ENCODE measurements around the gene SPAG16.
"Not testable (repeated sequence)": the region's sequence is repeated elsewhere in the genome, so short reads cannot be mapped to it uniquely, and the experiment has no call there.

Gene SPAG16

GRCh38 chr2:214057986-214058385 lies 773.7 kb downstream of the SPAG16 start:
- DNase-seq (ENCODE audit: extremely low read depth in 1 of 2, low read depth in 1 of 2) = no peak

DNA sequence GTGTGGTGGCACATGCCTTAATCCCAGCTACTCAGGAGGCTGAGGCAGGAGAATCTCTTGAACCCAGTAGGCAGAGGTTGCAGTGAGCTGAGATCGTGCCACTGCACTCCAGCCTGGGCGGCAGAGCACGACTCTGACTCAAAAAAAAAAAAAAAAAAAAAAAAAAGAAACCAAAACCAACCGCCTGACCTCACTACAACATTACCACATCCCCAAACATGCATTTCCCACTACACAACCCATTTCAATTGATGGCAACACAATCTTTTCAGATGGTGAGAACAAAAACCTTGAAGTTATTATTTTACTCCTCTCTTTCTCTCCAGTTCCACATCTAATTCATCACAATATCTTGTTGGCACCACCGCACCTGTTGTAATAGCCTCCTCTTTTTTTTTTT lies 778.0 kb downstream of the SPAG16 start:
- DNase-seq (ENCODE audit: extremely low read depth in 1 of 2, low read depth in 1 of 2) = not testable (repeated sequence)

GRCh38 chr2:214064471-214064870 lies 780.2 kb downstream of the SPAG16 start:
- no peak for DNase-seq (ENCODE audit: extremely low read depth in 1 of 2, low read depth in 1 of 2)

DNA sequence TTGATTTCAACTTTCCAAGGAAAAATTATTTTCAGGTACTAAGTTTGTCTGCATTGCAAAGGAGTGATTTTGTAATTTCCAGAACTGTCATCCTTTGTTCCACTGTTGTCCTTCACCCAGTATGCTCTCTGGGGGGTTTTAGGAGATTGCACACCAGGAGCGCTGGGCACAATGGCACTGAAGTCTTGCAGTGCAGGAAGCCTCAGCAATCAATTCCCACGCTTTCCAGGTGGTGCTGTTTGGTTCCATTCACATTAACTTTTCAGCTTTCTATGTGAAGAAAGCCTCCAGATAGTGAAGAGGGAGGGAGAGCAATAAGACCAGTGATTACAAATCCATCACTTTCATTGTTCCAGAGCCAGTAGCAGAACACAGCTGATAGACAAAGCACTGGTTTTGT lies 782.6 kb downstream of the SPAG16 start:
- DNase-seq (ENCODE audit: extremely low read depth in 1 of 2, low read depth in 1 of 2) = no peak

- DNase-seq (ENCODE audit: extremely low read depth in 1 of 2, low read depth in 1 of 2) = no peak
These were observed 785.0 kb downstream of the SPAG16 start for GRCh38 chr2:214069254-214069653.

- DNase-seq (ENCODE audit: extremely low read depth in 1 of 2, low read depth in 1 of 2) = no peak
These were observed 791.2 kb downstream of the SPAG16 start for GRCh38 chr2:214075456-214075855.

GRCh38 chr2:214076527-214076926 lies 792.3 kb downstream of the SPAG16 start:
- no peak for DNase-seq (ENCODE audit: extremely low read depth in 1 of 2, low read depth in 1 of 2)

DNA sequence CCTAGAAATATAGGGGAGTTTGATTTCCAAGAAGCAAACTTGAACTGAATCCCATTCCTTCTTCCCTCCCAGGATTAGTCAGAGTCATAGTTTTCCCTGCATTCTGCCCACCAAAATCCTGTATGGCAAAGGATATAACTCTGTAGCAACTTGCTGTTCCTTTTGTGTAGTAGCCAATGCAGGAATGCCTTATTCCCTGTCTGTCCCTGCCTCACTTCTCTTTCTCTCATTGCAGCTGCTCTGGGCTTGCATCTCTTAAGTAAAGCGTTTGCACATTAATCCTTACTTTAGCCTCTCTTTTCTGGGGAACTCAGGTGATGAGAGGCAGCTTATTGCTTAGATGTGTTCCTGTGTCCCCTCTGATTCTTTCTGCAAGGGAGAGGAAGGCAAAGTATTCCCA lies 793.5 kb downstream of the SPAG16 start:
- DNase-seq (ENCODE audit: extremely low read depth in 1 of 2, low read depth in 1 of 2) = no peak

- DNase-seq (ENCODE audit: extremely low read depth in 1 of 2, low read depth in 1 of 2) = no peak
These were observed 794.8 kb downstream of the SPAG16 start for GRCh38 chr2:214079032-214079431.

DNA sequence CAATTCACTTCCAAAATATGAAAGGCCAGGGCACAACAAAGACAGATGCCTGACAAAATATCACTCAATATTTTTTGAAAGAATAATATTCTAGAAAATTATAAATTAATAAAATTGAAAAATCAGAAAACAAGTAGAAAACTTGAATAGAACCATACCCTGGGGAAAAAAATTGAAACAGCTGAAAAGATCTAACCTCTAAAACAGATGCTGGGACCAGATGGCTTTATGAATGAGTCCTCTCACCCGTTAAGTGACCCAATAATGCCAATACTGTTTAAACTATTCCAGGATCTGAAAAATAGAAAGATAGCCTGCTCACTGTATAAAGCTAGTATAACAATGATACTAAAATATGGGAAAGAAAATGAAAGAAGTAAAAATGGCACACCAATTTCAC lies 804.3 kb downstream of the SPAG16 start:
- DNase-seq (ENCODE audit: extremely low read depth in 1 of 2, low read depth in 1 of 2) = no peak

DNA sequence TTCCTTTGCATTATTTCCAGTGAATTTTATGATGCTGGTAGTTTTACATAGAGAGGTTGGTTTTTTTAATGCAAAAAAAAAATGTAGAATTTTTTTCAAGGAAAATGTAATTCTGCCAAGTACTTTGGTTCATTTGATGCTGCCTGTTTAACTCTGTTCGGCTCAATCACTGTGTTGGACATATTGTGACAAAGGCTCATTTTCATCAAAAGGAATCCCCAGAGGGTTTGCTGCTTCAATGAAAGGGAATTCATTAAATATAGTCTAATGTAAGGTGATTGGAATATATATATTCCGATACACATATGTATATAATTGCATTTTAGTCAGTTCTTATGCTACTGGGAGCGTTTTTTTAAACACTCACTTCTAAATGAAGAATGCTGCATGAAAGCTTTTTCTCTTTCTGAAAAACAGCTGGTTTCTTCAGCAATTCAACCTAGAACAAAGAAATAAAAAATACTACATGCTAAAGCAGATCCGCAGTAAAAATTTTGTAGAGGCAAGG lies 812.0 kb downstream of the SPAG16 start:
- DNase-seq (ENCODE audit: extremely low read depth in 1 of 2, low read depth in 1 of 2) = no peak

DNA sequence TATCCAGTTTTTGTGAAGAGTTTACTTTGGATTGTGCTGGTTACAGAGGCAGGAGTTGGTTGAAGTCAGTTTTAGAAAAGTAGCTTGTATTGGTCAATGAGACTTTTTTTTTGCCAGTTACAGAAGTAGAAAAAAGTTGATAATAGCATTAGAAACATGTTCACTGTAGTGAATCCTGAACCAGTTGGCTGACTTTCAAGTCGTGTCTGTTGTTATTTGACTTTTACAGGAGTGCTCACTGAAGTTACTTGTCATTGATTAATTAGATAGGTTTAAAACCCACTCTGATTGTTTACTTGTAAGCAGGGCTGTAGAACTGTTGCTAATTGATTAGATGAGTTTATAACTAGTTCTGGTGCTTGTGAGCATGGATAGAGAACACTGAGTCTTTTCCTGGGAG lies 814.5 kb downstream of the SPAG16 start:
- no peak for DNase-seq (ENCODE audit: extremely low read depth in 1 of 2, low read depth in 1 of 2)

DNA sequence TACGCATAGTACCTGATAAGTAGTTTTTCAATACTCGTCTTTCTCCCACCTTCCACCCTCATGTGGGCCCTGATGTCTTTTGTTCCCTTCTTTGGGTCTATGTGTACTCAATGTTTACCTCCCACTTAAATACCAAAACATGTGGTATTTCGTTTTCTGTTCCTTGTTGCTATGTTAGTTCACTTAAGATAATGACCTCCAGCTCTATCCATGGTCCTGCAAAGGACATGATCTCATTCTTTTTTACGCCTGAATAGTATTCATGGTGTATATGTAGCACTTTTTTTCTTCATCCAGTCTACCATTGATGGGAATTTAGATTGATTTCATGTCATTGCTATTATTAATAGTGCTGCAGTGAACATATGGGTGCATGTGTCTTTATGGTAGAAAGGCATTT lies 816.2 kb downstream of the SPAG16 start:
- no peak for DNase-seq (ENCODE audit: extremely low read depth in 1 of 2, low read depth in 1 of 2)

DNA sequence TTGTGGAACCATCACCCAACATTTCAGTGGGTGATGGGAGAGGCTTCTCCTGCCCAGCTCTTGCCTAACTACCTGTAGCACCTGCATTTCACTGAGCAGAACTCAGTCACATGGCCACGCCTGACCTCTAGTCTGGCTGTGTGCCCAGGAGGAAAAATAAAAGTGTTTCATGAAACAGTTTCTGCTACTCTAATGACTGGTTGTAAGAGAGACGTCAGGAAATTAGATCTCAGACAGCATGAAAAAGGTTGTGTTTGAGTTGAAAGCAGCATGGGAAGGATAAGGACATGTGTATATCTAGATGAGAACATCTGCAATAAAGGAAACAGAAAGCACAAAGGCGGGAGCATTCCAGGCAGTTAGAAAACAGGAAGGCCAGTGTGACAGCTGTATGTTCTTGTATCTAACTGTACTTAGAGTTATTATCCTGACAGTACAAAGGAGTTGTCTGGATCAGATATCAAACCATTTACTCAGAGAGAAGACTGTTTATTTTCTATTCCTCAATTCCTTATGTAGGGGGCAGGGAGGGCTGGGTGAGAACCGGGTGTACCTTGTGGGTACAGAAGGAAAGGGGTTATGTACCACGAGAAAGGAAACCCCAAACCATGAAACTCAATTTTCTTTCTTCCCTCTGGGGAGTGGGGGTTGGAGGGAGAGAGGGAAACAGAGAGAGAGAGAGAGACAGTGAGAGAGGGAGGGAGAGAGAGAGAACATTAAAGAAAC lies 819.2 kb downstream of the SPAG16 start:
- no peak for DNase-seq (ENCODE audit: extremely low read depth in 1 of 2, low read depth in 1 of 2)

DNA sequence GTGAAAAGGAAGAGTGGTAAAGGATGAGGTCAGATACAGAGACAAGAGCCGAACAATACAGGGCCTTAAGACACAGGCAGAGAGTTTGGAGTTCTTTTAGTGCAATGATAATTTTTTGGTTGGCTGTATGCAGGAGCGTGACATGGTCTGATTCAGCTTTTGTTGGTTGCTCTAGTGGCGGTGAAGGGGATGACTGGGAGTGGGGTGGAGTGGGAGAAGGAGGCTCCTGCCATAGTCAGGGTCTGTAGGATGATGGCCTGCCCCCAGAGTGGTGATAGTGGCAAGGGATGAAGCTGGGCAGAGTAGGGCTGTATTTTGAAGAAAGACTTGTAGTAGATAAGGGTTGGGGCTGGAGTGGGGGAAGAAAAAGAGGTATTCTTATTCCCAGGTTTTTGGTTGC lies 820.0 kb downstream of the SPAG16 start:
- DNase-seq (ENCODE audit: extremely low read depth in 1 of 2, low read depth in 1 of 2) = no peak

- no peak for DNase-seq (ENCODE audit: extremely low read depth in 1 of 2, low read depth in 1 of 2)
These were observed 820.7 kb downstream of the SPAG16 start for GRCh38 chr2:214104967-214105366.

GRCh38 chr2:214107726-214108125 lies 823.5 kb downstream of the SPAG16 start:
- no peak for DNase-seq (ENCODE audit: extremely low read depth in 1 of 2, low read depth in 1 of 2)

- DNase-seq (ENCODE audit: extremely low read depth in 1 of 2, low read depth in 1 of 2) = no peak
These were observed 824.3 kb downstream of the SPAG16 start for GRCh38 chr2:214108598-214108997.

GRCh38 chr2:214117054-214117453 lies 832.8 kb downstream of the SPAG16 start:
- DNase-seq (ENCODE audit: extremely low read depth in 1 of 2, low read depth in 1 of 2) = no peak

- no peak for DNase-seq (ENCODE audit: extremely low read depth in 1 of 2, low read depth in 1 of 2)
These were observed 841.9 kb downstream of the SPAG16 start for GRCh38 chr2:214126135-214126534.

- no peak for DNase-seq (ENCODE audit: extremely low read depth in 1 of 2, low read depth in 1 of 2)
These were observed 842.9 kb downstream of the SPAG16 start for GRCh38 chr2:214127170-214127569.

DNA sequence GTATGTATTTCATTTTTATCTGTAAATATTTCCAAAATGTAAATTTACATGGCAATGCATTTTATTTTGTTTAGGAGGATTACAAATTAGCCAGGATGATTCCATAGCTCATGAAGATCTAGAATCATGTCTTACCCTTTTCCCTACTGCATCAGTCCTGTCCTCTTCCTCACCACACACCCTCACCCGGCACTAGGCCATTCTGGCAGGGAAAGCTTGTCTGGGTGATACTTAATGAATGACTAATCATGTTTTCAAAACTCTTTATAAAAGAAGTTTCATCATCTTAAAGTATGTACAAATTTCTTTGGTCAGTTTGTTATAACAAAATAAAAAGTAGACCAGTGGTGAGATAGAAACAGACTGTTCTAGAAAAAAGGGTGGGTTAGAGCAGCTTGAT lies 843.3 kb downstream of the SPAG16 start:
- no peak for DNase-seq (ENCODE audit: extremely low read depth in 1 of 2, low read depth in 1 of 2)

GRCh38 chr2:214128040-214128439 lies 843.8 kb downstream of the SPAG16 start:
- no peak for DNase-seq (ENCODE audit: extremely low read depth in 1 of 2, low read depth in 1 of 2)

All from activated CD8-positive, alpha-beta memory T cell treated with anti-CD3 and anti-CD28 coated beads for 1 hour (primary cell).